ENCODE data around the gene SMTN.

- no peak for TF ChIP-seq PBX3 (IDR thresholded peaks at IDR 0.05; ENCODE audit: insufficient replicate concordance, low read depth, low read length)
- TF ChIP-seq POLR2A (IDR thresholded peaks at IDR 0.05; ENCODE audit: low read depth, low read length): no peak
- TF ChIP-seq FOS (IDR thresholded peaks at IDR 0.05; ENCODE audit: borderline replicate concordance, extremely low read depth, insufficient read length): no peak
- no peak for TF ChIP-seq ZBED1 (IDR thresholded peaks at IDR 0.05; ENCODE audit: borderline replicate concordance)
Observed at GRCh38 chr22:31151872-31152271, 70.8 kb downstream of the SMTN start.
